GM23338 (cell line): Measurements from ENCODE around the gene TRAPPC3L. TPM values are rescaled to one million over a fixed set of nuclear protein-coding genes. Genes with fewer than 3 reads are reported as not detected.

ENCODE experiments used
- ATAC-seq: fragments of 200-7000 bp; cut with Tn5 transposase; 3 replicates; pipeline ENCODE4 v1.9.1; 2020
- DNase-seq: peaks from one replicate; pipeline ENCODE4 v3.0.0-alpha.2; 2015; ENCODE audit warnings: low spot score
- H2AFZ ChIP-seq: fragments of 200-600 bp; sonication (generic); 2 replicates; pipeline ENCODE4 v1.8.0; 2016; ENCODE audit warnings: antibody characterized with exemption, mild to moderate bottlenecking, moderate library complexity
- H3F3A ChIP-seq: fragments of 200-600 bp; sonication (generic); replicated peaks from 2 replicates; pipeline ENCODE4 v1.8.0; 2017; ENCODE audit warnings: antibody characterized with exemption, mixed run types, low read depth
- H3K27ac ChIP-seq: fragments of 200-600 bp; sonication (generic); 2 replicates; pipeline ENCODE4 v1.6.1; 2016; ENCODE audit warnings: low read depth
- H3K27me3 ChIP-seq: fragments of 200-600 bp; sonication (generic); 2 replicates; pipeline ENCODE4 v1.8.0; 2016; ENCODE audit warnings: mild to moderate bottlenecking, mixed run types, moderate library complexity; ENCODE audit not compliant: insufficient read depth
- H3K36me3 ChIP-seq: fragments of 200-600 bp; sonication (generic); 2 replicates; pipeline ENCODE4 v1.8.0; 2016; ENCODE audit warnings: mild to moderate bottlenecking; ENCODE audit not compliant: insufficient read depth
- H3K4me1 ChIP-seq: fragments of 200-600 bp; sonication (generic); 2 replicates; pipeline ENCODE4 v1.8.0; 2016; ENCODE audit warnings: mild to moderate bottlenecking, moderate library complexity; ENCODE audit not compliant: insufficient read depth
- H3K4me2 ChIP-seq: fragments of 200-600 bp; sonication (generic); 2 replicates; pipeline ENCODE4 v1.7.1; 2017; ENCODE audit warnings: mixed run types
- H3K4me3 ChIP-seq: fragments of 200-600 bp; sonication (generic); 2 replicates; pipeline ENCODE4 v1.6.1; 2016; ENCODE audit warnings: mixed run types
- H3K79me2 ChIP-seq: fragments of 200-600 bp; sonication (generic); replicated peaks from 2 replicates; pipeline ENCODE4 v1.8.0; 2017; ENCODE audit warnings: mild to moderate bottlenecking; ENCODE audit not compliant: insufficient read depth
- H3K9me2 ChIP-seq: fragments of 200-600 bp; sonication (generic); 2 replicates; pipeline ENCODE4 v1.8.0; 2017; ENCODE audit not compliant: insufficient read depth
- H4K20me1 ChIP-seq: fragments of 200-600 bp; sonication (generic); replicated peaks from 2 replicates; pipeline ENCODE4 v1.8.0; 2017; ENCODE audit warnings: mild to moderate bottlenecking; ENCODE audit not compliant: insufficient read depth
- H3K27ac Mint-ChIP-seq: 2 replicates; pipeline ENCODE4 v1.8.0; 2020; ENCODE audit warnings: inconsistent platforms, mild to moderate bottlenecking, moderate library complexity, mixed read lengths
- H3K27me3 Mint-ChIP-seq: 3 replicates; pipeline ENCODE4 v1.8.0; 2022; ENCODE audit warnings: low read depth, mild to moderate bottlenecking, moderate library complexity, mixed read lengths, inconsistent platforms; ENCODE audit not compliant: insufficient read depth, poor library complexity
- H3K36me3 Mint-ChIP-seq: 3 replicates; pipeline ENCODE4 v1.8.0; 2021; ENCODE audit warnings: low read depth, mild to moderate bottlenecking, inconsistent platforms, moderate library complexity, mixed read lengths
- H3K4me1 Mint-ChIP-seq: 3 replicates; pipeline ENCODE4 v1.8.0; 2020; ENCODE audit warnings: mild to moderate bottlenecking, inconsistent platforms, mixed read lengths
- H3K4me3 Mint-ChIP-seq: 3 replicates; pipeline ENCODE4 v1.8.0; 2021; ENCODE audit warnings: moderate library complexity, mild to moderate bottlenecking, inconsistent platforms, mixed read lengths
- H3K9me3 Mint-ChIP-seq: 3 replicates; pipeline ENCODE4 v1.8.0; 2020; ENCODE audit warnings: moderate library complexity, mild to moderate bottlenecking, inconsistent platforms, mixed read lengths
- CREB1 ChIP-seq: fragments of 250-450 bp; sonication (Bioruptor Pico); IDR thresholded peaks from 2 replicates; pipeline ENCODE4 v1.5.0; 2020; ENCODE audit warnings: low read depth, mild to moderate bottlenecking, moderate library complexity
- EZH2 ChIP-seq: fragments of 200-600 bp; sonication (generic); IDR thresholded peaks from one replicate; pipeline ENCODE4 v1.8.0; 2017; ENCODE audit warnings: antibody characterized with exemption, mild to moderate bottlenecking, low read depth; ENCODE audit not compliant: unreplicated experiment
- EZH2phosphoT487 ChIP-seq: fragments of 200-600 bp; sonication (generic); IDR thresholded peaks from one replicate; pipeline ENCODE4 v1.8.1; 2018; ENCODE audit warnings: antibody characterized with exemption; ENCODE audit not compliant: unreplicated experiment
- JUNB ChIP-seq: IDR thresholded peaks from one replicate; pipeline ENCODE4 v1.6.1; 2016; ENCODE audit warnings: antibody characterized with exemption; ENCODE audit not compliant: unreplicated experiment
- POLR2AphosphoS5 ChIP-seq: IDR thresholded peaks from 2 replicates; pipeline ENCODE4 v1.6.1; 2016; ENCODE audit warnings: antibody characterized with exemption, low read depth
- STAT1 ChIP-seq: IDR thresholded peaks from one replicate; pipeline ENCODE4 v1.6.1; 2016; ENCODE audit warnings: antibody characterized with exemption; ENCODE audit not compliant: unreplicated experiment
- ZNF114 ChIP-seq: fragments of 250-450 bp; sonication (Bioruptor Pico); IDR thresholded peaks from 2 replicates; pipeline ENCODE4 v1.5.0; 2020; ENCODE audit warnings: mild to moderate bottlenecking, moderate library complexity
- ZNF331 ChIP-seq: fragments of 250-450 bp; sonication (Bioruptor Pico); IDR thresholded peaks from 2 replicates; pipeline ENCODE4 v1.5.0; 2020; ENCODE audit warnings: low read depth, mild to moderate bottlenecking, moderate library complexity
- polyA plus RNA-seq: library from polyadenylated mRNA; unstranded; fragments of >200 nt; fragmentation: Nextera tagmentation; extraction: Ambion mirVana; gene quantifications from 2 replicates; pipeline ENCODE4 v1.2.1, GENCODE V29; 2016
- total RNA-seq: library from RNA; depleted of rRNA; stranded (reverse); fragments of >200 nt; shearing (Covaris generic); gene quantifications from 2 replicates; pipeline ENCODE4 v1.2.3, GENCODE V29; 2014
- TF ChIP-seq, protein P1 (sequence below): fragments of 250-450 bp; sonication (Bioruptor Pico); IDR thresholded peaks from 2 replicates; pipeline ENCODE4 v1.5.0; 2020; ENCODE audit warnings: mild to moderate bottlenecking, moderate library complexity
- TF ChIP-seq, protein P2 (sequence below): IDR thresholded peaks from one replicate; pipeline ENCODE4 v1.6.1; 2018; ENCODE audit warnings: antibody characterized with exemption; ENCODE audit not compliant: unreplicated experiment
- TF ChIP-seq, protein P3 (sequence below): IDR thresholded peaks from 2 replicates; pipeline ENCODE4 v1.6.1; 2016; ENCODE audit warnings: antibody characterized with exemption
- TF ChIP-seq, protein P4 (sequence below), 2 experiments: fragments of 200-600 bp in 1 of 2; sonication (generic) in 1 of 2; conservative IDR thresholded peaks; 2 replicates each; pipeline versions ENCODE4 v1.5.1 to v1.6.1; 2016 to 2017; ENCODE audit warnings: antibody characterized with exemption in 2 of 2, low read depth in 2 of 2, mild to moderate bottlenecking in 2 of 2, moderate library complexity in 1 of 2

The TRAPPC3L gene
- total and polyA plus RNA-seq, 2 experiments from 2014 or later, result not detected

DNA sequence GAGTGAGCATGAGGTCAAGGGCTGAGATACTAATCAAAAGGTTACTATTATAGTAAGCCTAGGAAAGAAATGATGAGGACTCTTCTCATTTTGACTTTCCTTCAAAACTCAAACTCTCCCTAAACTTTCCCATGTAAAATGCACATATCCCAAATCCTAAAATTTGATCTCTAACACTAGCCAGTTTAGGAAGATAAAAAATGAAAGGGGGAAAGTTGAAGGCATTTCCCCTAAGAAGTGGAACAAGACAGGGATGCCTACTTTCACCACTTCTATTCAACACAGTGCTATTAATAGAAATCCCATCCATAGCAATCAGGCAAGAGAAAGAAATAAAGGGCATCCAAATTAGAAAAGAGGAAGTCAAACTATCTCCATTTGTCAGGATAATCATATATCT, 37.0 kb downstream of the TRAPPC3L start (continued):
- TF ChIP-seq, protein P1, sequence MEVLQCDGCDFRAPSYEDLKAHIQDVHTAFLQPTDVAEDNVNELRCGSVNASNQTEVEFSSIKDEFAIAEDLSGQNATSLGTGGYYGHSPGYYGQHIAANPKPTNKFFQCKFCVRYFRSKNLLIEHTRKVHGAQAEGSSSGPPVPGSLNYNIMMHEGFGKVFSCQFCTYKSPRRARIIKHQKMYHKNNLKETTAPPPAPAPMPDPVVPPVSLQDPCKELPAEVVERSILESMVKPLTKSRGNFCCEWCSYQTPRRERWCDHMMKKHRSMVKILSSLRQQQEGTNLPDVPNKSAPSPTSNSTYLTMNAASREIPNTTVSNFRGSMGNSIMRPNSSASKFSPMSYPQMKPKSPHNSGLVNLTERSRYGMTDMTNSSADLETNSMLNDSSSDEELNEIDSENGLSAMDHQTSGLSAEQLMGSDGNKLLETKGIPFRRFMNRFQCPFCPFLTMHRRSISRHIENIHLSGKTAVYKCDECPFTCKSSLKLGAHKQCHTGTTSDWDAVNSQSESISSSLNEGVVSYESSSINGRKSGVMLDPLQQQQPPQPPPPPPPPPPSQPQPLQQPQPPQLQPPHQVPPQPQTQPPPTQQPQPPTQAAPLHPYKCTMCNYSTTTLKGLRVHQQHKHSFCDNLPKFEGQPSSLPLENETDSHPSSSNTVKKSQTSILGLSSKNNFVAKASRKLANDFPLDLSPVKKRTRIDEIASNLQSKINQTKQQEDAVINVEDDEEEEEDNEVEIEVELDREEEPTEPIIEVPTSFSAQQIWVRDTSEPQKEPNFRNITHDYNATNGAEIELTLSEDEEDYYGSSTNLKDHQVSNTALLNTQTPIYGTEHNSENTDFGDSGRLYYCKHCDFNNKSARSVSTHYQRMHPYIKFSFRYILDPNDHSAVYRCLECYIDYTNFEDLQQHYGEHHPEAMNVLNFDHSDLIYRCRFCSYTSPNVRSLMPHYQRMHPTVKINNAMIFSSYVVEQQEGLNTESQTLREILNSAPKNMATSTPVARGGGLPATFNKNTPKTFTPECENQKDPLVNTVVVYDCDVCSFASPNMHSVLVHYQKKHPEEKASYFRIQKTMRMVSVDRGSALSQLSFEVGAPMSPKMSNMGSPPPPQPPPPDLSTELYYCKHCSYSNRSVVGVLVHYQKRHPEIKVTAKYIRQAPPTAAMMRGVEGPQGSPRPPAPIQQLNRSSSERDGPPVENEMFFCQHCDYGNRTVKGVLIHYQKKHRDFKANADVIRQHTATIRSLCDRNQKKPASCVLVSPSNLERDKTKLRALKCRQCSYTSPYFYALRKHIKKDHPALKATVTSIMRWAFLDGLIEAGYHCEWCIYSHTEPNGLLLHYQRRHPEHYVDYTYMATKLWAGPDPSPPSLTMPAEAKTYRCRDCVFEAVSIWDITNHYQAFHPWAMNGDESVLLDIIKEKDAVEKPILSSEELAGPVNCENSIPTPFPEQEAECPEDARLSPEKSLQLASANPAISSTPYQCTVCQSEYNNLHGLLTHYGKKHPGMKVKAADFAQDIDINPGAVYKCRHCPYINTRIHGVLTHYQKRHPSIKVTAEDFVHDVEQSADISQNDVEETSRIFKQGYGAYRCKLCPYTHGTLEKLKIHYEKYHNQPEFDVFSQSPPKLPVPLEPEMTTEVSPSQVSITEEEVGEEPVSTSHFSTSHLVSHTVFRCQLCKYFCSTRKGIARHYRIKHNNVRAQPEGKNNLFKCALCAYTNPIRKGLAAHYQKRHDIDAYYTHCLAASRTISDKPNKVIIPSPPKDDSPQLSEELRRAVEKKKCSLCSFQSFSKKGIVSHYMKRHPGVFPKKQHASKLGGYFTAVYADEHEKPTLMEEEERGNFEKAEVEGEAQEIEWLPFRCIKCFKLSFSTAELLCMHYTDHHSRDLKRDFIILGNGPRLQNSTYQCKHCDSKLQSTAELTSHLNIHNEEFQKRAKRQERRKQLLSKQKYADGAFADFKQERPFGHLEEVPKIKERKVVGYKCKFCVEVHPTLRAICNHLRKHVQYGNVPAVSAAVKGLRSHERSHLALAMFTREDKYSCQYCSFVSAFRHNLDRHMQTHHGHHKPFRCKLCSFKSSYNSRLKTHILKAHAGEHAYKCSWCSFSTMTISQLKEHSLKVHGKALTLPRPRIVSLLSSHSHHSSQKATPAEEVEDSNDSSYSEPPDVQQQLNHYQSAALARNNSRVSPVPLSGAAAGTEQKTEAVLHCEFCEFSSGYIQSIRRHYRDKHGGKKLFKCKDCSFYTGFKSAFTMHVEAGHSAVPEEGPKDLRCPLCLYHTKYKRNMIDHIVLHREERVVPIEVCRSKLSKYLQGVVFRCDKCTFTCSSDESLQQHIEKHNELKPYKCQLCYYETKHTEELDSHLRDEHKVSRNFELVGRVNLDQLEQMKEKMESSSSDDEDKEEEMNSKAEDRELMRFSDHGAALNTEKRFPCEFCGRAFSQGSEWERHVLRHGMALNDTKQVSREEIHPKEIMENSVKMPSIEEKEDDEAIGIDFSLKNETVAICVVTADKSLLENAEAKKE (CRISPR knock-in tag), result no peak
- no peak for TF ChIP-seq CREB1 (CRISPR knock-in tag)

DNA sequence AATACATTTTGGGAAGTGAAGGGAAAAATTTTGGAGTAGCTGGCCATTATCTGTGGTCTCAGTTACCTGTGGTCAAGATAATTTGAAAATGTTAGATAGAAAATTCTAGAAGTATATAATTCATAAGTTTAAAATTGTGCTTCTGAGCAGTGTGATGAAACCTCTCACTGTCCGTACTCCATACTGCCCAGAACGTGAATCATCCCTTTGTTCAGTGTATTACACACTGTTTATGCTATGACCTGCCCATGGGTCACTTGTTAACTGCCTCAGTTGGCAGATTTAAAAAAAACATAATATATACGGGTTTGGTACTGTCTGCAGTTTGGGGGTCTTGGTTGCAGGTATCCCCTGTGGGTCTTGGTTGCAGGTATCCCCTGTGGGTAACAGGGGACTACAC, 38.2 kb downstream of the TRAPPC3L start:
- H2AFZ ChIP-seq, result no peak overlapping the region
- no peak overlapping the region for H3K27ac ChIP-seq
- TF ChIP-seq STAT1 (no peak), EZH2 (no peak), ZNF114 (no peak), JUNB (no peak), EZH2phosphoT487 (no peak), CREB1 (CRISPR knock-in tag) (no peak), ZNF331 (no peak), POLR2AphosphoS5 (no peak)
- TF ChIP-seq, protein P2, sequence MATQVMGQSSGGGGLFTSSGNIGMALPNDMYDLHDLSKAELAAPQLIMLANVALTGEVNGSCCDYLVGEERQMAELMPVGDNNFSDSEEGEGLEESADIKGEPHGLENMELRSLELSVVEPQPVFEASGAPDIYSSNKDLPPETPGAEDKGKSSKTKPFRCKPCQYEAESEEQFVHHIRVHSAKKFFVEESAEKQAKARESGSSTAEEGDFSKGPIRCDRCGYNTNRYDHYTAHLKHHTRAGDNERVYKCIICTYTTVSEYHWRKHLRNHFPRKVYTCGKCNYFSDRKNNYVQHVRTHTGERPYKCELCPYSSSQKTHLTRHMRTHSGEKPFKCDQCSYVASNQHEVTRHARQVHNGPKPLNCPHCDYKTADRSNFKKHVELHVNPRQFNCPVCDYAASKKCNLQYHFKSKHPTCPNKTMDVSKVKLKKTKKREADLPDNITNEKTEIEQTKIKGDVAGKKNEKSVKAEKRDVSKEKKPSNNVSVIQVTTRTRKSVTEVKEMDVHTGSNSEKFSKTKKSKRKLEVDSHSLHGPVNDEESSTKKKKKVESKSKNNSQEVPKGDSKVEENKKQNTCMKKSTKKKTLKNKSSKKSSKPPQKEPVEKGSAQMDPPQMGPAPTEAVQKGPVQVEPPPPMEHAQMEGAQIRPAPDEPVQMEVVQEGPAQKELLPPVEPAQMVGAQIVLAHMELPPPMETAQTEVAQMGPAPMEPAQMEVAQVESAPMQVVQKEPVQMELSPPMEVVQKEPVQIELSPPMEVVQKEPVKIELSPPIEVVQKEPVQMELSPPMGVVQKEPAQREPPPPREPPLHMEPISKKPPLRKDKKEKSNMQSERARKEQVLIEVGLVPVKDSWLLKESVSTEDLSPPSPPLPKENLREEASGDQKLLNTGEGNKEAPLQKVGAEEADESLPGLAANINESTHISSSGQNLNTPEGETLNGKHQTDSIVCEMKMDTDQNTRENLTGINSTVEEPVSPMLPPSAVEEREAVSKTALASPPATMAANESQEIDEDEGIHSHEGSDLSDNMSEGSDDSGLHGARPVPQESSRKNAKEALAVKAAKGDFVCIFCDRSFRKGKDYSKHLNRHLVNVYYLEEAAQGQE, result no peak
- TF ChIP-seq, protein P3, sequence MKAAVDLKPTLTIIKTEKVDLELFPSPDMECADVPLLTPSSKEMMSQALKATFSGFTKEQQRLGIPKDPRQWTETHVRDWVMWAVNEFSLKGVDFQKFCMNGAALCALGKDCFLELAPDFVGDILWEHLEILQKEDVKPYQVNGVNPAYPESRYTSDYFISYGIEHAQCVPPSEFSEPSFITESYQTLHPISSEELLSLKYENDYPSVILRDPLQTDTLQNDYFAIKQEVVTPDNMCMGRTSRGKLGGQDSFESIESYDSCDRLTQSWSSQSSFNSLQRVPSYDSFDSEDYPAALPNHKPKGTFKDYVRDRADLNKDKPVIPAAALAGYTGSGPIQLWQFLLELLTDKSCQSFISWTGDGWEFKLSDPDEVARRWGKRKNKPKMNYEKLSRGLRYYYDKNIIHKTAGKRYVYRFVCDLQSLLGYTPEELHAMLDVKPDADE, result no peak
- TF ChIP-seq, protein P4, sequence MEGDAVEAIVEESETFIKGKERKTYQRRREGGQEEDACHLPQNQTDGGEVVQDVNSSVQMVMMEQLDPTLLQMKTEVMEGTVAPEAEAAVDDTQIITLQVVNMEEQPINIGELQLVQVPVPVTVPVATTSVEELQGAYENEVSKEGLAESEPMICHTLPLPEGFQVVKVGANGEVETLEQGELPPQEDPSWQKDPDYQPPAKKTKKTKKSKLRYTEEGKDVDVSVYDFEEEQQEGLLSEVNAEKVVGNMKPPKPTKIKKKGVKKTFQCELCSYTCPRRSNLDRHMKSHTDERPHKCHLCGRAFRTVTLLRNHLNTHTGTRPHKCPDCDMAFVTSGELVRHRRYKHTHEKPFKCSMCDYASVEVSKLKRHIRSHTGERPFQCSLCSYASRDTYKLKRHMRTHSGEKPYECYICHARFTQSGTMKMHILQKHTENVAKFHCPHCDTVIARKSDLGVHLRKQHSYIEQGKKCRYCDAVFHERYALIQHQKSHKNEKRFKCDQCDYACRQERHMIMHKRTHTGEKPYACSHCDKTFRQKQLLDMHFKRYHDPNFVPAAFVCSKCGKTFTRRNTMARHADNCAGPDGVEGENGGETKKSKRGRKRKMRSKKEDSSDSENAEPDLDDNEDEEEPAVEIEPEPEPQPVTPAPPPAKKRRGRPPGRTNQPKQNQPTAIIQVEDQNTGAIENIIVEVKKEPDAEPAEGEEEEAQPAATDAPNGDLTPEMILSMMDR (conservative IDR thresholded peaks at IDR 0.05; ENCODE audit: low read depth in 2 of 2), result no peak
- Mint-ChIP-seq H3K9me3 (peaks cover 10% of the 10 kb centered on the region; the same call in 1 of the 3 replicates), H3K27ac (no peak overlapping the region), H3K36me3 (no peaks in the 10 kb centered on the region), H3K4me3 (no peak overlapping the region), H3K27me3 (no peaks in the 10 kb centered on the region), H3K4me1 (peaks cover 6% of the 10 kb centered on the region; the same call in 2 of the 3 replicates)
- H4K20me1 ChIP-seq, result no peaks in the 10 kb centered on the region
- H3K79me2 ChIP-seq, result no peaks in the 10 kb centered on the region
- no peaks in the 10 kb centered on the region for H3K9me2 ChIP-seq
- H3K4me1 ChIP-seq, result no peaks in the 10 kb centered on the region
- H3K4me3 ChIP-seq, result no peak overlapping the region
- no peak overlapping the region for H3K4me2 ChIP-seq
- ATAC-seq, result no peak
- H3K36me3 ChIP-seq, result no peaks in the 10 kb centered on the region
- DNase-seq, result no peak
- H3K27me3 ChIP-seq, result no peaks in the 10 kb centered on the region
- H3F3A ChIP-seq, result no peaks in the 10 kb centered on the region
